Colon (tissue), 2 donors: ENCODE results near the gene DCUN1D4.
"Not testable (repeated sequence)": the region's sequence is repeated elsewhere in the genome, so short reads cannot be mapped to it uniquely, and the experiment has no call there.

Experiments
- FAIRE-seq: peaks from 2 replicates; lab custom pipeline; 2012; peaks lifted over from hg19 to GRCh38; lab: Jason Lieb, UNC
- donor health status: control.
- donor health status: control.

Gene DCUN1D4

DNA sequence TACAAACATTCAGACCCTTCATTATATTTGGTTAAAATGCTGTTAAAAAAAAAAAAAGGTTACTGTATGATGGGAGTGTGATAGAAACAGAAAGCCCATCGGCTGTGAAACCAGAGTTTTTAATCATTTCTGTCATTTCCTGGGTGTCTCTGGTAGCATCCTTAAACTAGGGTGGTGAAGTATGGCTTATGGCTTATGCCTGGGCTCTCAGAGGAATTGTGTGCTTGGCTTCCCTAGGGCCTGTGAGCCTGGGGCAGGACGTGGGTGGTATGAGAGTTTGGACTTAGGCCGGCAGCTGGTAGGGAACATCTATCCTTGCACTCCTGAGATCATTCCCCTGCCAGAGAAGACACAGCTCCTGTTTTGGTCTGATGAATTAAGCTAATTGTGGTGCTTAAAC lies 52.2 kb downstream of the DCUN1D4 start:
- FAIRE-seq = no peak

- no peak for FAIRE-seq
Observed at GRCh38 chr4:51895816-51896408, 53.0 kb downstream of the DCUN1D4 start.

GRCh38 chr4:51901363-51901762 lies 58.4 kb downstream of the DCUN1D4 start:
- FAIRE-seq = no peak

- no peak for FAIRE-seq
Observed at GRCh38 chr4:51906167-51906958, 63.4 kb downstream of the DCUN1D4 start.

GRCh38 chr4:51907006-51907669 lies 64.2 kb downstream of the DCUN1D4 start:
- FAIRE-seq = peak; percentile 45

GRCh38 chr4:51909236-51909703 lies 66.3 kb downstream of the DCUN1D4 start:
- FAIRE-seq = no peak

GRCh38 chr4:51918251-51918650 lies 75.3 kb downstream of the DCUN1D4 start:
- no peak for FAIRE-seq

DNA sequence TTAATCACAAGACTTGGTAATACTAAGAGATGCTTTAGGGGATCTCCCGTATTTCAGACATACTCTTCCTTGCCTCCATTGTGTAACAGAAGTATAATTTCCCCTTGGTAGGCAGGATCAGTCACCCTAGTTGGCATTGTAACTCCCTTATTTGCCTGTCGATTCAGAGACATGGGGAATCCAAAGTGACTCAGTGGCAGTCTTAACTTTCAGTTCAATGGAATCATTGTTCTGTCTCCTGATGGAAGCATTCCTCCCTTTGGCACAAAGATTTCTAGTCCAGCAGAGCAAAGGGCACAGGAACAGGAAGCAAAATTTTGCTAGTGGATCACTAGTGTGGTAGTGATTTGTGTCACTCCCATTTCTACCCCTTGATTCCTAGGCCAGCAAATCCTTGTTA lies 80.4 kb downstream of the DCUN1D4 start:
- no peak for FAIRE-seq

- FAIRE-seq = no peak
Observed at GRCh38 chr4:51925307-51925706, 82.4 kb downstream of the DCUN1D4 start.

- FAIRE-seq = no peak
Observed at GRCh38 chr4:51930557-51930956, 87.6 kb downstream of the DCUN1D4 start.

DNA sequence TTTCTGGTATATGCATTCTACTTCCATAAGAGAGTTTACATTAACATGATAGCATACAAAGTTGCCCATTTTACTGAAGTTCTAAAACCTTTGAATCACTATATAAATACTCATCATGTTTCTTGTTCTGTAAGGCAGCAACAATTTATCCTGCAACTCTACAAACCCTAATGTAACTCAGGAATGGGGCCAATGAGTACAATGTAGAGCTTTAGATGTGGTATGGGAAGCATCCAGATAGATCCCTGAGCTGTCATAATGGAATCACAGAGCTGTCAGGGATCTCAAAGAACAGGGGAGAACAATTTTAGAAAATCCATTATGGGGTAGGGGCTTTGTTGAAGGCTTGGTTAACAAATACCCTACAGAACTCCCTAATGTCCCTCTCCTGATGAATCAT lies 88.5 kb downstream of the DCUN1D4 start:
- no peak for FAIRE-seq

- FAIRE-seq = no peak
Observed at GRCh38 chr4:51932261-51932660, 89.3 kb downstream of the DCUN1D4 start.

GRCh38 chr4:51932684-51933083 lies 89.7 kb downstream of the DCUN1D4 start:
- FAIRE-seq = no peak

DNA sequence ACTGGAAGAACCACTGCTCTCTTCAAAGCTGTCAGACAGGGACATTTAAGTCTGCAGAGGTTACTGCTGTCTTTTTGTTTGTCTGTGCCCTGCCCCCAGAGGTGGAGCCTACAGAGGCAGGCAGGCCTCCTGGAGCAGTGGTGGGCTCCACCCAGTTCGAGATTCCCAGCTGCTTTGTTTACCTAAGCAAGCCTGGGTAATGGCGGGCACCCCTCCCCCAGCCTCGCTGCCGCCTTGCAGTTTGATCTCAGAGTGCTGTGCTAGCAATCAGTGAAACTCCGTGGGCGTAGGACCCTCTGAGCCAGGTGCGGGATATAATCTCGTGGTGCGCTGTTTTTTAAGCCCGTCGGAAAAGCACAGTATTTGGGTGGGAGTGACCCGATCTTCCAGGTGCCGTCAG lies 97.5 kb downstream of the DCUN1D4 start:
- FAIRE-seq = not testable (repeated sequence)

- no peak for FAIRE-seq
Observed at GRCh38 chr4:51942108-51942832, 99.3 kb downstream of the DCUN1D4 start.

DNA sequence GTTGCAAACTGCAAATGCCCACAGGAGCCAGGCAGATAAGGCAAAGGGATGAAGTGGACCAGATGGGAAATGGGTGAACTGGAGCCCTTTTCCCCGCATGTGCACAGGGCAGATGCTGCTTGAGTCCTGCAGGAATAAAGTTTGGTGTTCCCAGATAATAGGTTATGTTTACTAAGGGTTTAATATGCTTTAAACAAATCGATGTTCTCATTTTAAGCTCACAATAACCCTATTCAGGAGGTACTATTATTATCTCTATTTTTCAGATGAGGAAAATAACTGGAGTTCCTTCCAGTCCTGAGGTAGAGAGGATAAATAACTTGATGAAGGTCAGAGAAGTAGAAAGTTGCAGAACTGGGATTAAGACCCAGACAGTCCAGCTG lies 99.9 kb downstream of the DCUN1D4 start:
- FAIRE-seq = no peak

- no peak for FAIRE-seq
Observed at GRCh38 chr4:51943221-51943620, 100.3 kb downstream of the DCUN1D4 start.

GRCh38 chr4:51958199-51958968 lies 115.4 kb downstream of the DCUN1D4 start:
- no peak for FAIRE-seq

- no peak for FAIRE-seq
Observed at GRCh38 chr4:51960486-51960885, 117.5 kb downstream of the DCUN1D4 start.

- no peak for FAIRE-seq
Observed at GRCh38 chr4:51963841-51964517, 121.0 kb downstream of the DCUN1D4 start.

DNA sequence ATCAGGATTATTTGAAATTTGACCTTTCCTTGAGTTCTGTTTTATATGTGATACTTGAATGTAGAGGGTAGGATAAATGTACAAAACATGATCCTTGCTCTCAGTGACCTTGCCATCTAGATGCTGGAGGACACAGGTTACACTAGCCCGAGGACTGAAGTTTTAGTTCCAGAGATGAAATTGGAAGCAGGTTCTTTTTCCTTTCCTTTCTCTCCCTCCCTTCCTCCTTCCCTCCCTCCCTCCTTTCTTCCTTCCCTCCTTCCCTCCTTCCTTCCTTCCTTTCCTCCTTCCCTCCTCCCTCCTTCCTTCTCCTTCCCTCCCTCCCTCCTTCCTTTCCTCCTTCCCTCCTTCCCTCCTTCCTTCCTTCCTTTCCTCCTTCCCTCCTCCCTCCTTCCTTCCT lies 122.9 kb downstream of the DCUN1D4 start:
- FAIRE-seq = no peak
